ENCODE results near the gene EYS.

EYS gene

DNA sequence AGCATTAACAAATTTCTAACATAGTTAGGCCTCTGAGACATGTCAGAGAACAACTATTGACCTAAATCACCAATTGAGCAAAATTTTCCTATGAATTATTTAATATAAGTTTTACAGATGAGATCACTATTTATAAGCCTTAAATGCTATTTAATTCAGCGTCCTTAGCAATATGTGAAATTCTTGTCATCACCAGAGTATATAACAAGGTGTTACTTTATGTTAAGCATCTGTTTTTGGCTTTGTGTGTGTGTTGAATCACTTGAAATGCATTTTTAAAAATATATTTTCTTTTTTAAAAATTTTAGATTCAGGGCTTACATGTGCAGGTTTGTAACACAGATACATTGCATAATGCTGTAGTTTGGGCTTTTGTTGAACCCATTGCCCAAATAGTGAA is 794.1 kb downstream of the EYS start:
- Histone ChIP-seq H3K4me2 (ENCODE audit: low read depth, low read length) (no peak overlapping the region), H3K9me2 (replicated peaks; ENCODE audit: insufficient read depth, low read length) (no peaks in the 10 kb centered on the region), H3K9me3 (replicated peaks; ENCODE audit: insufficient read depth, low read length) (no peaks in the 10 kb centered on the region), H3K4me1 (ENCODE audit: low read length) (no peaks in the 10 kb centered on the region), H3K27ac (ENCODE audit: low read length) (no peak overlapping the region), H3K79me2 (ENCODE audit: low read length) (no peaks in the 10 kb centered on the region), H3K9ac (ENCODE audit: low read length) (no peak overlapping the region), H2AFZ (ENCODE audit: low read length) (no peak overlapping the region), H3K27me3 (replicated peaks; ENCODE audit: insufficient read depth, low read length) (no peaks in the 10 kb centered on the region), H4K20me1 (ENCODE audit: insufficient read depth, low read length) (no peaks in the 10 kb centered on the region), H3F3A (ENCODE audit: insufficient read depth, low read length) (no peaks in the 10 kb centered on the region), H3K36me3 (replicated peaks; ENCODE audit: insufficient read depth, low read length) (no peaks in the 10 kb centered on the region), H3K4me3 (ENCODE audit: low read length) (no peak overlapping the region)
- DNase-seq: no peak
- no peak for TF ChIP-seq EZH2 (optimal IDR thresholded peaks at IDR 0.05; ENCODE audit: low read depth, low read length)

DNA sequence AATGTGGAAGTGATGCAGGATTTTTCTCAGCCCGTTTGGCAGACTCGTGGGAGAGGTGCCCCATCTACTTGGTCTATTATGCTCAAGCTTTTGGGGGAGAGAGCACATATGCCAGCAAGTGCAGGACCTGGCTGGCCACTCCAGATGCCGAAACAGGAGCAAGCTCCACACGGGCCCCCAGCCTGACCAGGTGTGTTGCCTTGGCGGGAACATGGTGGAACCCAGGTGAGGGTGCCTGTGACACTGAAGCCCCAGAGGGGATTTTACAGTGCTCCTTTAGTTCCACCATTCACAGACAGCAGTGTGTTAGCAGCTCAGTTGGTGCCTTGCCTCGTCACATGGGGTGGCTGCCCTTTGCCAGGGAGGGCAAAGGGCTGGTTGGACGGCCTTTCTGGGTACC is 798.9 kb downstream of the EYS start:
- no peaks in the 10 kb centered on the region for H3K9me2 ChIP-seq (replicated peaks; ENCODE audit: insufficient read depth, low read length)

DNA sequence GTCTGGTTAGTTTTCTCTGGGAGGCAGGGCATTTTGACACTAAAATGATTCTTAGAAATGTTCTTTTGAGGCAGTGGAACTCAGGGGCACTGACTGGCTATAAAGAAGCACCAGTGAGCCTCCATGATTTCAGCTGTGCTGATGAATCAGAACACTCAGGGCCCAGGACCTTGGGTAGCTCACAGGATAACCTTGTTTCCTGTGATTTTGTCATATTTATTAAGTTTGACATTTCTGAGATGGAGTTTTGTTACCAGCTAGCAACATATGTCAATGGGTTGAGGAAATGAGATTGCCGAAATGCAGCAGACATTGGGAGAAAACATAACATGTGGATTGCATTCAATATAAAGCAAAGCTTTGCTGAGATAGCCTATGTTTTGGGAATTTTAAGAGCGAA is 802.4 kb downstream of the EYS start:
- Histone ChIP-seq H3K9me3 (replicated peaks; ENCODE audit: insufficient read depth, low read length) (no peaks in the 10 kb centered on the region), H3F3A (ENCODE audit: insufficient read depth, low read length) (no peaks in the 10 kb centered on the region), H3K4me3 (ENCODE audit: low read length) (no peak overlapping the region), H3K9me2 (replicated peaks; ENCODE audit: insufficient read depth, low read length) (no peaks in the 10 kb centered on the region), H3K4me1 (ENCODE audit: low read length) (no peaks in the 10 kb centered on the region), H2AFZ (ENCODE audit: low read length) (no peak overlapping the region), H4K20me1 (ENCODE audit: insufficient read depth, low read length) (no peaks in the 10 kb centered on the region), H3K9ac (ENCODE audit: low read length) (no peak overlapping the region), H3K79me2 (ENCODE audit: low read length) (no peaks in the 10 kb centered on the region), H3K27me3 (replicated peaks; ENCODE audit: insufficient read depth, low read length) (no peaks in the 10 kb centered on the region), H3K36me3 (replicated peaks; ENCODE audit: insufficient read depth, low read length) (no peaks in the 10 kb centered on the region), H3K4me2 (ENCODE audit: low read depth, low read length) (no peak overlapping the region), H3K27ac (ENCODE audit: low read length) (no peak overlapping the region)
- no peak for DNase-seq
- TF ChIP-seq, protein P1, sequence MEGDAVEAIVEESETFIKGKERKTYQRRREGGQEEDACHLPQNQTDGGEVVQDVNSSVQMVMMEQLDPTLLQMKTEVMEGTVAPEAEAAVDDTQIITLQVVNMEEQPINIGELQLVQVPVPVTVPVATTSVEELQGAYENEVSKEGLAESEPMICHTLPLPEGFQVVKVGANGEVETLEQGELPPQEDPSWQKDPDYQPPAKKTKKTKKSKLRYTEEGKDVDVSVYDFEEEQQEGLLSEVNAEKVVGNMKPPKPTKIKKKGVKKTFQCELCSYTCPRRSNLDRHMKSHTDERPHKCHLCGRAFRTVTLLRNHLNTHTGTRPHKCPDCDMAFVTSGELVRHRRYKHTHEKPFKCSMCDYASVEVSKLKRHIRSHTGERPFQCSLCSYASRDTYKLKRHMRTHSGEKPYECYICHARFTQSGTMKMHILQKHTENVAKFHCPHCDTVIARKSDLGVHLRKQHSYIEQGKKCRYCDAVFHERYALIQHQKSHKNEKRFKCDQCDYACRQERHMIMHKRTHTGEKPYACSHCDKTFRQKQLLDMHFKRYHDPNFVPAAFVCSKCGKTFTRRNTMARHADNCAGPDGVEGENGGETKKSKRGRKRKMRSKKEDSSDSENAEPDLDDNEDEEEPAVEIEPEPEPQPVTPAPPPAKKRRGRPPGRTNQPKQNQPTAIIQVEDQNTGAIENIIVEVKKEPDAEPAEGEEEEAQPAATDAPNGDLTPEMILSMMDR (IDR thresholded peaks at IDR 0.05; ENCODE audit: low read length): no peak
- no peak for TF ChIP-seq EZH2 (optimal IDR thresholded peaks at IDR 0.05; ENCODE audit: low read depth, low read length)

More for the DNA sequence above, 798.9 kb downstream of the EYS start:
- no peak overlapping the region for H3K4me3 ChIP-seq (ENCODE audit: low read length)
- DNase-seq: no peak
- TF ChIP-seq EZH2phosphoT487 (IDR thresholded peaks at IDR 0.05; ENCODE audit: low read length): no peak
- TF ChIP-seq, protein P1 (IDR thresholded peaks at IDR 0.05; ENCODE audit: low read length): no peak
- TF ChIP-seq EZH2 (optimal IDR thresholded peaks at IDR 0.05; ENCODE audit: low read depth, low read length): no peak
- no peaks in the 10 kb centered on the region for H3K79me2 ChIP-seq (ENCODE audit: low read length)
- no peaks in the 10 kb centered on the region for H3K9me3 ChIP-seq (replicated peaks; ENCODE audit: insufficient read depth, low read length)
- H4K20me1 ChIP-seq (ENCODE audit: insufficient read depth, low read length): no peaks in the 10 kb centered on the region
- H3K27ac ChIP-seq (ENCODE audit: low read length): no peak overlapping the region
- no peaks in the 10 kb centered on the region for H3F3A ChIP-seq (ENCODE audit: insufficient read depth, low read length)
- no peaks in the 10 kb centered on the region for H3K36me3 ChIP-seq (replicated peaks; ENCODE audit: insufficient read depth, low read length)
- H3K4me1 ChIP-seq (ENCODE audit: low read length): no peaks in the 10 kb centered on the region
- H2AFZ ChIP-seq (ENCODE audit: low read length): no peak overlapping the region
- H3K27me3 ChIP-seq (replicated peaks; ENCODE audit: insufficient read depth, low read length): no peaks in the 10 kb centered on the region
- H3K9ac ChIP-seq (ENCODE audit: low read length): no peak overlapping the region
- no peak overlapping the region for H3K4me2 ChIP-seq (ENCODE audit: low read depth, low read length)

DNA sequence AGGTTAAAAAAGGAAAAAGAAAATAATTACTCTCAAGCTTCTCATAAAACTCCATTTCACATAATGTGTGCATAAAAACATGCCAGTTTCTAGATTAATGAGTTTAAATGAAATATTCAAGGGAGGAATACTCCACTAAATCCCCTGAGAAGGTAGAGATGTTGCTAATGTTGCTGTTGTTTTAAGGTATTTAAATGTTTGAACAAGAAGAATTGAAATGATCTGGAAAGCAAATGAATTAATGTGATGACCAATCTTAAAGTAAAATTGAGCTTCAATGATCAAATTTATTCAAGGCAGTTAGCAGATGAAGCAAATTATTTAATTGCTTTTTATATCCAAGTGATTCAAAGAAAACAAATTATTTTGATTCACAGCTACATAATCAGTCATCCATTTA is 804.4 kb downstream of the EYS start:
- Histone ChIP-seq H3K4me1 (ENCODE audit: low read length) (no peaks in the 10 kb centered on the region), H3F3A (ENCODE audit: insufficient read depth, low read length) (no peaks in the 10 kb centered on the region), H3K27me3 (replicated peaks; ENCODE audit: insufficient read depth, low read length) (no peaks in the 10 kb centered on the region), H3K9ac (ENCODE audit: low read length) (no peak overlapping the region), H2AFZ (ENCODE audit: low read length) (no peak overlapping the region), H3K79me2 (ENCODE audit: low read length) (no peaks in the 10 kb centered on the region), H3K9me3 (replicated peaks; ENCODE audit: insufficient read depth, low read length) (no peaks in the 10 kb centered on the region), H3K27ac (ENCODE audit: low read length) (no peak overlapping the region), H4K20me1 (ENCODE audit: insufficient read depth, low read length) (no peaks in the 10 kb centered on the region), H3K4me3 (ENCODE audit: low read length) (no peak overlapping the region), H3K4me2 (ENCODE audit: low read depth, low read length) (no peak overlapping the region), H3K36me3 (replicated peaks; ENCODE audit: insufficient read depth, low read length) (no peaks in the 10 kb centered on the region), H3K9me2 (replicated peaks; ENCODE audit: insufficient read depth, low read length) (no peaks in the 10 kb centered on the region)
- DNase-seq: no peak
- TF ChIP-seq, protein P1 (IDR thresholded peaks at IDR 0.05; ENCODE audit: low read length): no peak
- no peak for TF ChIP-seq EZH2phosphoT487 (IDR thresholded peaks at IDR 0.05; ENCODE audit: low read length)
- no peak for TF ChIP-seq EZH2 (optimal IDR thresholded peaks at IDR 0.05; ENCODE audit: low read depth, low read length)

Data from MM.1S (cell line).